MM.1S (cell line): ENCODE measurements around the gene TEX44.

Experiments
- CTCF ChIP-seq: fragments of 300-600 bp; sonication (generic); IDR thresholded peaks from 2 replicates; pipeline ENCODE4 v1.5.1; 2016; ENCODE audit warnings: antibody characterized with exemption, low read length, mixed read lengths
- EZH2 ChIP-seq: fragments of 300-600 bp; sonication (generic); optimal IDR thresholded peaks from 2 replicates; pipeline ENCODE3; 2017; ENCODE audit warnings: low read depth, mild to moderate bottlenecking, antibody characterized with exemption, low read length, mixed read lengths

DNA sequence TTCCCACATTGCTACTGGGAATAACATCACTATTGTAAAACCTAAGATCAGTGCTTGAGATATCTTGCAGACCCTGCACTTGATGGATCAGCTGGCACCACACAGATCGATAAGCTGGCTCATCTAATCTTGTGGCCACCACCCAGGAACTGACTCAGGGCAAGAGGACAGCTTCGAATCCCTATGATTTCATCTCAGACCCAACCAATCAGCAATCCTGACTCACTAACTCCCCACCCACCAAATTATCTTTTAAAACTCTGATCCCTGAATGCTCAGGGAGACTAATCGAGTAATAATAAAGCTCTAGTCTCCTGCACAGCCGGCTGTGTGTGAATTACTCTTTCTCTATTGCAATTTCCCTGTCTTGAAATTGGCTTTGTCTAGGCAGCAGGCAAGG is 11.3 kb upstream of the TEX44 start:
- TF ChIP-seq CTCF (no peak), EZH2 (no peak)
